BJ (cell line): ENCODE results near the gene SLC7A11. TPM values are rescaled to one million over a fixed set of nuclear protein-coding genes. Genes with fewer than 3 reads are reported as not detected.

ENCODE experiments used
- CTCF ChIA-PET: fragments of 350-600 bp; formaldehyde crosslinking; extraction: SDS; loops from one replicate; lab custom pipeline; 2021; ENCODE audit warnings: antibody characterized with exemption, inconsistent platforms; lab: Yijun Ruan, JAX
- POLR2A ChIA-PET: fragments of 300-600 bp; sonication (Branson Sonifier 250); formaldehyde crosslinking; extraction: SDS; loops from one replicate; lab custom pipeline; 2021; ENCODE audit warnings: antibody characterized with exemption; lab: Charles Lee
- DNase-seq: peaks from one replicate; pipeline ENCODE4 v3.0.0-alpha.2; 2011; ENCODE audit warnings: low read depth
- H3K27me3 ChIP-seq: 2 replicates; pipeline ENCODE4 v1.6.0; 2011; ENCODE audit warnings: low read length; ENCODE audit not compliant: control insufficient read depth, insufficient read depth
- H3K36me3 ChIP-seq: 2 replicates; pipeline ENCODE4 v1.5.1; 2011; ENCODE audit warnings: low read length; ENCODE audit not compliant: control insufficient read depth, insufficient read depth
- H3K4me3 ChIP-seq: 2 replicates; pipeline ENCODE4 v1.5.1; 2011; ENCODE audit warnings: low read depth, mild to moderate bottlenecking, control low read depth, low read length
- CTCF ChIP-seq: IDR thresholded peaks from 2 replicates; pipeline ENCODE4 v1.5.1; 2011; ENCODE audit warnings: low read depth, mild to moderate bottlenecking, control low read depth, inconsistent platforms, low read length, moderate library complexity; ENCODE audit not compliant: insufficient read depth
- polyA plus RNA-seq: library from polyadenylated mRNA; depleted of rRNA; stranded (reverse); fragments of >200 nt; gene quantifications from 2 replicates; pipeline ENCODE4 v1.2.3, GENCODE V29; 2011

The SLC7A11 gene
- polyA plus RNA-seq, 1 experiment: 27.5 TPM

- POLR2A ChIA-PET: no interaction called here
- H3K36me3 ChIP-seq: no peaks in the 10 kb centered on the region
- CTCF ChIA-PET: interaction anchor here (0.9 kb wide), 1 partner anchor 19 kb away, joined by 3 read pairs; no protein-coding TSS in a partner anchor
- H3K27me3 ChIP-seq: no peaks in the 10 kb centered on the region
- no peak overlapping the region for H3K4me3 ChIP-seq
- no peak for DNase-seq
- no peak for TF ChIP-seq CTCF
These were observed 79.0 kb downstream of the SLC7A11 start for GRCh38 chr4:138163171-138163570.

GRCh38 chr4:138162259-138162658 is 79.9 kb downstream of the SLC7A11 start:
- no peaks in the 10 kb centered on the region for H3K27me3 ChIP-seq
- ChIA-PET POLR2A (no interaction called here), CTCF (interaction anchor here (1.0 kb wide), 1 partner anchor 1039 kb away, joined by 3 read pairs; no protein-coding TSS in a partner anchor)
- no peak for TF ChIP-seq CTCF
- no peak for DNase-seq
- H3K4me3 ChIP-seq: no peak overlapping the region
- no peaks in the 10 kb centered on the region for H3K36me3 ChIP-seq

- TF ChIP-seq CTCF: no peak
- H3K4me3 ChIP-seq: no peak overlapping the region
- DNase-seq: no peak
- H3K27me3 ChIP-seq: no peaks in the 10 kb centered on the region
- POLR2A ChIA-PET: no interaction called here
- no peaks in the 10 kb centered on the region for H3K36me3 ChIP-seq
- CTCF ChIA-PET: interaction anchor here (0.8 to 1.0 kb wide), 2 partner anchors 126 to 1038 kb away, joined by 3 read pairs; no protein-coding TSS in a partner anchor
These were observed 80.8 kb downstream of the SLC7A11 start for GRCh38 chr4:138161351-138161750.

- H3K36me3 ChIP-seq: no peaks in the 10 kb centered on the region
- CTCF ChIA-PET: interaction anchor here (0.9 to 1.1 kb wide), 4 partner anchors 24 to 234 kb away, joined by 3 read pairs; no protein-coding TSS in a partner anchor
- TF ChIP-seq CTCF: no peak
- no peaks in the 10 kb centered on the region for H3K27me3 ChIP-seq
- H3K4me3 ChIP-seq: no peak overlapping the region
- DNase-seq: peak; percentile 25
- POLR2A ChIA-PET: interaction anchor here (0.5 kb wide), 1 partner anchor 40 kb away, joined by 3 read pairs; no protein-coding TSS in a partner anchor
These were observed 83.3 kb downstream of the SLC7A11 start for GRCh38 chr4:138158746-138159297.

- ChIA-PET CTCF (no interaction called here), POLR2A (no interaction called here)
- Histone ChIP-seq H3K27me3 (no peaks in the 10 kb centered on the region), H3K4me3 (no peak overlapping the region), H3K36me3 (no peaks in the 10 kb centered on the region)
- no peak for TF ChIP-seq CTCF
- no peak for DNase-seq
These were observed 101.3 kb downstream of the SLC7A11 start for GRCh38 chr4:138140879-138141278.
